ENCODE measurements around the gene DCLK1.
"Not testable (repeated sequence)": the region's sequence is repeated elsewhere in the genome, so short reads cannot be mapped to it uniquely, and the experiment has no call there.

DCLK1 gene

GRCh38 chr13:35984776-35985453, 146.3 kb downstream of the DCLK1 start:
- no peak for DNase-seq (ENCODE audit: low read depth)

GRCh38 chr13:35984287-35984686, 146.9 kb downstream of the DCLK1 start:
- no peak for DNase-seq (ENCODE audit: low read depth)

GRCh38 chr13:35983703-35984102, 147.5 kb downstream of the DCLK1 start:
- not testable (repeated sequence) for DNase-seq (ENCODE audit: low read depth)

GRCh38 chr13:35983206-35983605, 148.0 kb downstream of the DCLK1 start:
- no peak for DNase-seq (ENCODE audit: low read depth)

GRCh38 chr13:35979361-35979951, 151.7 kb downstream of the DCLK1 start:
- peak; percentile 80 for DNase-seq (ENCODE audit: low read depth)

- peak; percentile 26 for DNase-seq (ENCODE audit: low read depth)
Measured at GRCh38 chr13:35978607-35979316, 152.4 kb downstream of the DCLK1 start.

GRCh38 chr13:35977060-35977459, 154.1 kb downstream of the DCLK1 start:
- no peak for DNase-seq (ENCODE audit: low read depth)

GRCh38 chr13:35976126-35976525, 155.1 kb downstream of the DCLK1 start:
- no peak for DNase-seq (ENCODE audit: low read depth)

- DNase-seq (ENCODE audit: low read depth), result not testable (repeated sequence)
Measured at GRCh38 chr13:35966951-35967350, 164.2 kb downstream of the DCLK1 start.

GRCh38 chr13:35966024-35966423, 165.2 kb downstream of the DCLK1 start:
- no peak for DNase-seq (ENCODE audit: low read depth)

- DNase-seq (ENCODE audit: low read depth), result no peak
Measured at GRCh38 chr13:35965226-35965927, 165.8 kb downstream of the DCLK1 start.

- DNase-seq (ENCODE audit: low read depth), result no peak
Measured at GRCh38 chr13:35964863-35965180, 166.4 kb downstream of the DCLK1 start.

- DNase-seq (ENCODE audit: low read depth), result no peak
Measured at GRCh38 chr13:35964011-35964862, 166.9 kb downstream of the DCLK1 start.

- DNase-seq (ENCODE audit: low read depth), result no peak
Measured at GRCh38 chr13:35961461-35962220, 169.5 kb downstream of the DCLK1 start.

- no peak for DNase-seq (ENCODE audit: low read depth)
Measured at GRCh38 chr13:35961002-35961401, 170.2 kb downstream of the DCLK1 start.

GRCh38 chr13:35957996-35958395, 173.2 kb downstream of the DCLK1 start:
- DNase-seq (ENCODE audit: low read depth), result no peak

GRCh38 chr13:35957241-35957731, 173.9 kb downstream of the DCLK1 start:
- no peak for DNase-seq (ENCODE audit: low read depth)

- DNase-seq (ENCODE audit: low read depth), result no peak
Measured at GRCh38 chr13:35956074-35956473, 175.1 kb downstream of the DCLK1 start.

- DNase-seq (ENCODE audit: low read depth), result no peak
Measured at GRCh38 chr13:35954207-35954560, 177.0 kb downstream of the DCLK1 start.

GRCh38 chr13:35953537-35954206, 177.5 kb downstream of the DCLK1 start:
- peak; percentile 8 for DNase-seq (ENCODE audit: low read depth)
